ENCODE data around the gene MEF2C.

DNA sequence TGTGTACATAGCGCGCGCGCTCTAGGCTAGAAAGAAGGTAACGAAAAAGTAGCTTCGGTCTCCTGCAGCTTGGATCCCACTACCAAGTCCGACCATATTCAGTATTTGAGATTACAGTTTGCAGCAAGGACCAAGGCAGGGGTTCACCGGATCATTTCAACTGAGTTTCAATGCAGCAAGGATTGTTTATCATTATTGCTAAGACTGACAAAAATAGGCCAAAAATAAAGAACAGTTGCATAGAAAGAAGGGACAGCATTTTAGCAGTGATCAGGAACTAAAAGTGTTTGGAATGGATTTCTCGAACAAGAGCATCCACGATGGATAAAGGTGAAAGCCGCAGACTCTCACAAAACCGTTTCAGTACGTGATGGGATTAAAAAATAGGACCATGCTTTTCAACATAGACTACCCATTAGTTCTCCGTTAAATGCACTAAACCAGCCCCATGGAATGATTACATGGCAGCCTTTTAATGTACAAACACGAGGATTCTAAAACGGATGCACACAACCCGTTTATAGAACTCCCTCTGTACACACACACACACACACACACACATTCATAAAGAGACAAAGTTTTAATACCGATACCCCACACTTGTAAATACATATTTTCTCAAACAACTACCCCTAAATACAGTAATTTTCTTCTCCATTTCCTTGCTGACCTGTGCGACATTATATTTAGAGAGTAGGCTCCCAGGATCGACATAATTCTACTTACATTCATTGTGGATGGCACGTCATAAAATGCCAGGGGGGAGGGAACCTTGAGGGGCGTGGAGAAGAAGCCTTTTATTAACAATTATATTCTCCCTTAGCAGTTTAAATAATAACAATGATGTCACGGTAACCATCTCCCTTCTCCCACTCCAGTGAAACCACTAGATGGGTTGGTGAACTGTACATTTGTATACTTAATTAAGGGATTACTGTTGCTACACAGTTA is 197.1 kb downstream of the MEF2C start:
- no peak for TF ChIP-seq EZH2 (IDR thresholded peaks at IDR 0.05)
- TF ChIP-seq FOXP2 (optimal IDR thresholded peaks at IDR 0.05; ENCODE audit: control extremely low read depth, extremely low read length, insufficient read depth): no peak
